ENCODE results near the gene NR2C1.
"Not testable (repeated sequence)": the region's sequence is repeated elsewhere in the genome, so short reads cannot be mapped to it uniquely, and the experiment has no call there.

The NR2C1 gene

GRCh38 chr12:95072900-95073697, at the start of gene NR2C1:
TSS of gene NR2C1 (minus strand) at chr12:95073618. CDS start at chr12:95067384, 6,234 bp downstream.
- peak; percentile 82 to 87 for DNase-seq (ENCODE audit: low read depth in 2 of 2)

DNA sequence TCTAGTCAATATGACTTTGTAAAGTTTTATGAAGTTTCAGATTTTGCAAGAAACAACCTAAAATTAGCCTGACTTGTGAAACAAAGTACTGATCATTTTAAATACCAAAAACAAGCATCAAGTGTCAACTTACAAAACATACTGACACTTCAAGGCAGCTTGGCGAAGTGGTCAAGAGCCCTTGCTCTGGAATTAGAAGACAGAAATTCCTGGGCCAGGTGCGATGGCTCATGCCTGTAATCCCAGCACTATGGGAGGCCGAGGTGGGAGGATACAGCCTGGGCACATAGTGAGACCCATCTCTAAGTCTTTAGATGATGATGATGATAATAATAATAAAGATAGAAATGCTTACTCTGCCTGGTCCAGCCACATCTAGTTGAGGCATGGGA, 45.4 kb upstream of the NR2C1 start:
- no peak for DNase-seq (ENCODE audit: low read depth in 2 of 2)

- no peak for DNase-seq (ENCODE audit: low read depth in 2 of 2)
Observed at GRCh38 chr12:95118138-95118787, 44.8 kb upstream of the NR2C1 start.

GRCh38 chr12:95117178-95117599, 43.8 kb upstream of the NR2C1 start:
- peak; percentile 21 to 48 for DNase-seq (ENCODE audit: low read depth in 2 of 2)

DNA sequence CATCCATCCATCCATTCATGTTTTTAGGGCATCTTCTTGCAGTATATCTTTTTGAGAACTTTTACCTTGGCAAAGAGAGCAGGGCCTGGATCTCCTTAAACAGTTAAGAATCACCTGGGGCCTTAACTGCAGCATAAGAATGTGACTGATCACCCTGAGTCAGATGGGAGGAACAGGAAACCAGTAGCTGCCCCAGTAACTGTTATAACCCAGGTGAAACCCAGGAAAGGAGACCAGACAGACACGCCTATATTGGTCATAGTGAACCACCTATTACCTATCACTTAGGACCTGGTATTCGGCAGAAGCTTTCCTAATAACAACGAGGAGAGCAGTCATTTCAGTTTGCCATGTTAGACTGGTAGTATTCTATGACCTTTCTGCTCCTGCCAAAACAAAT, 43.4 kb upstream of the NR2C1 start:
- DNase-seq (ENCODE audit: low read depth in 2 of 2) = no peak

DNA sequence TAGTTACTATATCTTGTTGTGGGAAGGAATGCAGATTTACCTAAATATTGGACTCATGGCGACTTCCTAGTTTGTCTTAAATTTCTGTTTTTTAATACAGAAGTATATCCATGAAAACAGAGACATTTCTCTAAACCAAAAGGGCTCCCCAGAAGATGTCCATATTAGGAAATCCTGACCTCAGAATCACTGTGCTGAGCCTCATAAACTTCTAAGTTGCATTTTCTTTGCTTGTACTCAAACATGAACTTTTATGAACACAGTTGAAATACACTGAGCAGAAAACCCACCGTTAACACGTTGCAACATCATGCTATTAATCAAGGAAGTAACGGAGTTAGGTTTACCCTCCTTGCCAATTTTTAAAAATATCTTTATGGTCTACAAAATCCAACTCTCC, 42.9 kb upstream of the NR2C1 start:
- DNase-seq (ENCODE audit: low read depth in 2 of 2) = no peak

- no peak for DNase-seq (ENCODE audit: low read depth in 2 of 2)
Observed at GRCh38 chr12:95115641-95116040, 42.2 kb upstream of the NR2C1 start.

- no peak for DNase-seq (ENCODE audit: low read depth in 2 of 2)
Observed at GRCh38 chr12:95114766-95115405, 41.5 kb upstream of the NR2C1 start.

GRCh38 chr12:95107362-95107761, 33.9 kb upstream of the NR2C1 start:
- DNase-seq (ENCODE audit: low read depth in 2 of 2) = no peak

DNA sequence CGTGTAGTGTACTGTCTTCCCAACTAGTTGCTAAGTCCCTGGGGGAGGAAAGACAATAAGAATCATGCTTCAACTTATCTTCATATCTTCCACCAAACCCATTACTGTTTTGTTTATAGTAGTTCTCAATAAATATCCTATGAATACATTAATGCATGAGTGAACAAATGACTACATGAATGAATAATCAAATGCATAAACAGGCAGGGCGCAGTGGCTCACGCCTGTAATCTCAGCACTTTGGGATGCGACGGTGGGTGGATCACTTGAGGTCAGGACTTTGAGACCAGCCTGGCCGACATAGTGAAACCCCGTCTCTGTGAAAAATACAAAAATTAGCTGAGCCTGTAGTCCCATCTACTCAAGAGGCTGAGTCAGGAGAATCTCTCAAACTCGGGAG, 32.1 kb upstream of the NR2C1 start:
- DNase-seq (ENCODE audit: low read depth in 2 of 2) = no peak

- DNase-seq (ENCODE audit: low read depth in 2 of 2) = no peak
Observed at GRCh38 chr12:95104919-95105452, 31.6 kb upstream of the NR2C1 start.

- DNase-seq (ENCODE audit: low read depth in 2 of 2) = peak; percentile 3 to 23
Observed at GRCh38 chr12:95102916-95103671, 29.7 kb upstream of the NR2C1 start.

DNA sequence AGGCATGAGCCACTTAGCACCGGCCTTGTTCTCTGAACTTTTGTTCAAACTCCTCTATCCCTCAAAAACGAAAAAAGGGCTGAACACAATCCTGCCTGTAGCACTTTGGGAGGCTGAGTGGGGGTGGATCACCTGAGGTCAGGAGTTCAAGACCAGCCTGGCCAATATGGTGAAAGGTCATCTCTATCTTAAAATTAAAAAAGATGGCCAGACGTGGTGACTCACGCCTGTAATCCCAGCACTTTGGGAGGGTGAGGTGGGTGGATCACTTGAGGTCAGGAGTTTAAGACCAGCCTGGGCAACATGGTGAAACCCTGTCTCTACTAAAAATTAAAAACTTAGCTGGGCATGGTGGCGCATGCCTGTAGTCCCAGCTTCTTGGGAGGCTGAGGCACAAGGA, 28.5 kb upstream of the NR2C1 start:
- DNase-seq (ENCODE audit: low read depth in 2 of 2) = not testable (repeated sequence)

- DNase-seq (ENCODE audit: low read depth in 2 of 2) = no peak
Observed at GRCh38 chr12:95100264-95101190, 27.1 kb upstream of the NR2C1 start.

- no peak for DNase-seq (ENCODE audit: low read depth in 2 of 2)
Observed at GRCh38 chr12:95099270-95099790, 25.9 kb upstream of the NR2C1 start.

- DNase-seq (ENCODE audit: low read depth in 2 of 2) = no peak
Observed at GRCh38 chr12:95096852-95097251, 23.4 kb upstream of the NR2C1 start.

- no peak for DNase-seq (ENCODE audit: low read depth in 2 of 2)
Observed at GRCh38 chr12:95096378-95096777, 23.0 kb upstream of the NR2C1 start.

DNA sequence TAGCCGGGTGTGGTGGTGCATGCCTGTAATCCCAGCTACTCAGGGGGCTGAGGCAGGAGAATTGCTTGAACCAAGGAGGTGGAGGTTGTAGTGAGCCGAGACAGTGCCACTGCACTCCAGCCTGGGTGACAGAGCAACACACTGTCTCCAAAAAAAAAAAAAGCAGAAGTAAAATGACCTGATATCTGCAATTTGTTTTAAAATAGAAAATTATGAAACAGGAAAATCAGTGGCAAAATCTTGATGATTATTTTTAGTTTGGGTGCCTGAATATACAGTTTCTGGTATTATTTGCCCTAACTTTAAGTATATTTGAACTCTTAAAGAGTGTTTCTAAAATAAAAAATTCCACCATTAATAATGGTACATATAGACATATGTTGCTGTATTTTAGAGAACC, 22.4 kb upstream of the NR2C1 start:
- not testable (repeated sequence) for DNase-seq (ENCODE audit: low read depth in 2 of 2)

GRCh38 chr12:95089462-95089861, 16.0 kb upstream of the NR2C1 start:
- DNase-seq (ENCODE audit: low read depth in 2 of 2) = no peak

DNA sequence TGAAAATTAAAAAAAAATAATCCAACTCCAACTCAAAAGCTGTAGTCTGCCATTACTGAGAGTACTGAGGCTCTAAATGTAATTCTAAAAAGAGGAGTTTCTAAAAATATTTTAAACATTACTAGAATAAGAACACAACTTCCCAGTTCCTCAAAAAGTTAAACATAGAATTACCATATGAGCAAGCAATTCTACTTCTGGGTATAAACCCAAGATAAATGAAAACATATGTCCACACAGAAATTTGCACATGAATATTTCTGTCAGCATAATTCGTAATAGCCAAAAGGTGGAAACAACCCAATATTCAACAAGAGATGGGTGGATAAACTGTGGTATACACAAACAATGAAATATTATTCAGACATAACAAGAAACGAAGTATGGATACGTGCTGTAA, 15.0 kb upstream of the NR2C1 start:
- no peak for DNase-seq (ENCODE audit: low read depth in 2 of 2)
